ENCODE measurements around the gene POLR2I.
A peak's percentile ranks its signal among the peaks of the same experiment; 100 is the strongest.

Gene POLR2I

DNA sequence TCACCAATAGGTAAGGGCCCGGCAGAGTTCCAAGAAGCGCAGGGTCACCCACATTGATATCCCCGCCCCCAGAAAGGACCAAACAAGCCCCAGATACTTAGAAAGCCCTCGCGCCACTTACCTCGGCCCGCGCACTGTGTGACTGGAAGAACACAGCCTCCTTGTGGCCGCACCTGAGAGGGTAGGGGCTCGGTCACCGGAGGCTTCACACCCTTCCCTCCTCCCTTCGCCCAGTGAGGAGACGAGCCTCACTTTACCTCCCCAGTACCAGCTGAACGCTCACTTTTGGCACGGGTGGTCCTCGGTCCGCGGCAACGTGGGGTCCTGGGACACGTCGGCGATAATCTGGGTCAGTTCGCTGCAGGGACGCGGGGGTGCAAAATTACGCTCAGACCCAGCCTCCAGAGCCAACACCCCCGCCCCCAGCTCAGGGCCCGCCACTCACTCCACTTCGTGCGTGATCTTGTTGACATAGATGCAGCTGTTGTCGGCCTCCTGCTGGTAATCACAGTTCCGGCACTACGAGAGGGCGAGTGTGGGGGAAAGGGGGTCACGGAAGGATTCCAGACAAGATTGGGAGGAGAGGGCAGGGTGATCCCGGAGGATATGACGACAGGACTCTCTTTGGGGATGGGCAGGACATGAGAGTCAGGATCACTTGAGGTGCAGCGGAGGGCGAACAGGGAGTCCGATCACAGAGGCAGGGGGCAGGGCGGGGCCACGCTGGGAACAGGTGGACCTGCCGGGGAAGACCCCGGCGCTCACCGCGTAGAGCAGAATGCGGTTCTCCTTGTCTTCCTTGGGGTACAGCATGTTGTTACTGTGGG lies 568 bp downstream of the POLR2I start:
- H3K4me1 Mint-ChIP-seq (ENCODE audit: low read depth), result peaks cover 36% of the 10 kb centered on the region
- H3K36me3 Mint-ChIP-seq, result peaks cover 6% of the 10 kb centered on the region
- H3K9me3 Mint-ChIP-seq (ENCODE audit: low read depth), result no peaks in the 10 kb centered on the region
- peak overlapping the region; percentile 96 for H3K27ac Mint-ChIP-seq
- no peaks in the 10 kb centered on the region for H3K27me3 Mint-ChIP-seq
- peak overlapping the region; percentile 98 for H3K4me3 Mint-ChIP-seq

GRCh38 chr19:36113425-36113824 lies 1.2 kb downstream of the POLR2I start:
- no peaks in the 10 kb centered on the region for H3K9me3 Mint-ChIP-seq (ENCODE audit: low read depth)
- H3K27ac Mint-ChIP-seq, result no peak overlapping the region
- peaks cover 36% of the 10 kb centered on the region for H3K4me1 Mint-ChIP-seq (ENCODE audit: low read depth)
- H3K36me3 Mint-ChIP-seq, result peaks cover 6% of the 10 kb centered on the region
- H3K4me3 Mint-ChIP-seq, result peak overlapping the region; percentile 98
- no peaks in the 10 kb centered on the region for H3K27me3 Mint-ChIP-seq

DNA sequence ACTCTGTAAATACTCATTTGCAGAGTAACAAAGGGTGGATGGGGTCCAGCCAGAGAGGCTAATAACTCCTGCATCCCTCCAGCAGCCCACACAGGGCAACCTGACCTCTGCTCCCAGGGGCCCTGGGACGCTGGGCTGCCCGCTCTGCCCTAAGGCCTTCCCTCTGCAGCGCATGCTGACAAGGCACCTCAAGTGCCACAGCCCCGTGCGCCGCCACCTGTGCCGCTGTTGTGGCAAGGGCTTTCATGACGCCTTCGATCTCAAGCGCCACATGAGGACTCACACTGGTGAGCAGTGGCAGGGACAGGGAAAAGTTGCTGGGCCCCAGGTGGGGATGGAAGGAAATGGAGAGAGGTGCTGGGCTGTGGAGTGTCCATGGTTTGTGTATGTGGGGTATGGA lies 2.0 kb downstream of the POLR2I start:
- Mint-ChIP-seq H3K4me1 (ENCODE audit: low read depth) (peaks cover 32% of the 10 kb centered on the region), H3K36me3 (peaks cover 4% of the 10 kb centered on the region), H3K4me3 (peak overlapping the region; percentile 82), H3K27ac (peak overlapping the region; percentile 72), H3K9me3 (ENCODE audit: low read depth) (no peaks in the 10 kb centered on the region), H3K27me3 (no peaks in the 10 kb centered on the region)

- Mint-ChIP-seq H3K27me3 (no peaks in the 10 kb centered on the region), H3K4me3 (no peak overlapping the region), H3K4me1 (ENCODE audit: low read depth) (peaks cover 20% of the 10 kb centered on the region), H3K36me3 (peaks cover 2% of the 10 kb centered on the region), H3K9me3 (ENCODE audit: low read depth) (no peaks in the 10 kb centered on the region), H3K27ac (no peak overlapping the region)
Measured at GRCh38 chr19:36111200-36111539, 3.5 kb downstream of the POLR2I start.

- peak within 1 kb of the TSS; percentile 28 for H3K27ac Mint-ChIP-seq
- peaks cover 18% of the 10 kb centered on the region for H3K4me1 Mint-ChIP-seq (ENCODE audit: low read depth)
- no peaks in the 10 kb centered on the region for H3K27me3 Mint-ChIP-seq
- peaks cover 2% of the 10 kb centered on the region for H3K36me3 Mint-ChIP-seq
- H3K9me3 Mint-ChIP-seq (ENCODE audit: low read depth), result no peaks in the 10 kb centered on the region
- H3K4me3 Mint-ChIP-seq, result no peak within 1 kb of the TSS
Measured at GRCh38 chr19:36110487-36111199, 4.0 kb downstream of the POLR2I start, which contains the start of gene OVOL3. Gene OVOL3 (plus strand): TSS chr19:36111143. CDS start chr19:36111203, 60 bp downstream.

DNA sequence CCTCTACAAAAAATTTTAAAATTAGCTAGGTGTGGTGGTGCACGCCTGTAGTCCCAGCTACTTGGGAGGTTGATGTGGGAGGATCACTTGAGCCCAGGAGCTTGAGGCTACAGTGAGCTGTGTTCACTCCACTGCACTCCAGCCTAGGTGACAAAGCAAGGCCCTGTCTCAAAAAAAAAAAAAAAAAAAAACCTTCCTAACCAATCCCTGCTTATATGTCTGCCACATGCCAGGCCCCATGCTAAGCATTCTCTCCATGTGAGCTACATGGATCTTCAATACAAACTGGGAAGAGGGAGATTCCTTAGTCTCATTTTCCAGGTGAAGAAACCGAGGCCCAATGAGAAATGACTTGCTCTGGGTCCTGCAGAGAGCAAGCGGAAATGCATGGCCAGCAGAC lies 6.0 kb downstream of the POLR2I start:
- H3K36me3 Mint-ChIP-seq, result peaks cover 2% of the 10 kb centered on the region
- H3K27me3 Mint-ChIP-seq, result no peaks in the 10 kb centered on the region
- no peaks in the 10 kb centered on the region for H3K9me3 Mint-ChIP-seq (ENCODE audit: low read depth)
- H3K27ac Mint-ChIP-seq, result no peak overlapping the region
- peaks cover 9% of the 10 kb centered on the region for H3K4me1 Mint-ChIP-seq (ENCODE audit: low read depth)
- H3K4me3 Mint-ChIP-seq, result no peak overlapping the region

DNA sequence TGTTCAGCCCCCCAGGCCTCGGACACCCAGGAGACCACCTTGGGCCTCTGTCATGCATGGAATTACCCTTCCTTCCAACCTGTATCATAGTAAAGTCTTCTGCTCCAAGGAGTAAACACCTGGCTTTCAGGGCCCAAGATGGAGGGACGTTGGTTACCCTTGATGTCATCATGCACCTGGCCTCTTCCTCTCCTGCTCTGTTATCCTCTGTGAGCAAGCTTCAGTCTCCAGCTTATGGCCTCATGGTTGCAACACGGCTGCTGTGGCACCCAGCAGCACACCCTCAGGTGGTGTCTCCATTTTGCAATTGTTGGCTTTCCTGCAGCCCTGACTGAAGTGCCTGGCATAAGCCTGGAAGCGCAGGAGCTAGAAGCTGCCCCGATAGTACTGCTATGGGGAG lies 7.7 kb downstream of the POLR2I start:
- Mint-ChIP-seq H3K4me3 (no peak overlapping the region), H3K27ac (no peak overlapping the region), H3K9me3 (ENCODE audit: low read depth) (no peaks in the 10 kb centered on the region)

GRCh38 chr19:36106441-36106840 lies 8.2 kb downstream of the POLR2I start:
- H3K9me3 Mint-ChIP-seq (ENCODE audit: low read depth), result no peaks in the 10 kb centered on the region
- peaks cover under 1% of the 10 kb centered on the region for H3K4me1 Mint-ChIP-seq (ENCODE audit: low read depth)
- no peak overlapping the region for H3K4me3 Mint-ChIP-seq
- H3K27me3 Mint-ChIP-seq, result no peaks in the 10 kb centered on the region
- peaks cover 2% of the 10 kb centered on the region for H3K36me3 Mint-ChIP-seq
- no peak overlapping the region for H3K27ac Mint-ChIP-seq

More for the DNA sequence above, 7.7 kb downstream of the POLR2I start:
- Mint-ChIP-seq H3K27me3 (no peaks in the 10 kb centered on the region), H3K36me3 (peaks cover 2% of the 10 kb centered on the region), H3K4me1 (ENCODE audit: low read depth) (peaks cover 2% of the 10 kb centered on the region)

DNA sequence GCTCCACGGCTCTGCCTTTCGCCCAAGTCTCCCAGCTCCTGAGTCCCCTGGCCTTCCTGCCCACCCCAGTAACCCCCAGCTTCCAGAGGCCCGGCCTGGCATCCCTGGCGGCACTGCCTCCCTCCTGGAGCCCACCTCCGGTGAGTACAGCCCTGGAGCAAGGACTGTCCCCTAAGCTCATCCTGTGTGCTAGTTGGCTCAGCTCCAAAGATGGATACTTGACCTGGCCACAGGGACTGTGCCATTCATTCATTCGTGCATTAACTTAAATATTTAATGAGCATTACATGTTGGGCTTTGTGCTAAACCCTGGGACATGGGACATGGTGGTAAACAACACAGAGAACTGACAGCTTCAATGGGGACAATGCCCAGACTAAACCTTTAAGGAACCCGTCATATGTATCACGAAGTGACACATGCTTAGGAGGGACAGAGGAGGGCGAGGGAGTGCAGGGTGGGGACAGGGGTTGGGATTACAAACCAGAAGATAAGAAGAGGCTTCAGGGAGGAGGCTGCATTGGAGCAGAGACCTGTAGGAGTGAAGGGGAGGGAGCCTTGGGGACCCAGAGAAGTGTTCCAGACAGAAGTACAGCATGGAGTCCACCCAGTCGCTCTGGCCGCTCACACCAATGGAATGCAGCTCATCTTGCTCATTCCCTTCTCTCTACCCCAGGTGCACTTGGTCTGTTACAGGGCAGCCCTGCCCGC lies 10.7 kb downstream of the POLR2I start:
- Mint-ChIP-seq H3K9me3 (ENCODE audit: low read depth) (no peaks in the 10 kb centered on the region), H3K27me3 (no peaks in the 10 kb centered on the region), H3K4me1 (ENCODE audit: low read depth) (no peaks in the 10 kb centered on the region), H3K4me3 (no peak overlapping the region), H3K27ac (no peak overlapping the region), H3K36me3 (peaks cover 2% of the 10 kb centered on the region)

GRCh38 chr19:36103040-36103626 lies 11.5 kb downstream of the POLR2I start:
- no peaks in the 10 kb centered on the region for H3K9me3 Mint-ChIP-seq (ENCODE audit: low read depth)
- H3K4me1 Mint-ChIP-seq (ENCODE audit: low read depth), result no peaks in the 10 kb centered on the region
- no peak overlapping the region for H3K27ac Mint-ChIP-seq
- H3K36me3 Mint-ChIP-seq, result peaks cover 2% of the 10 kb centered on the region
- no peak overlapping the region for H3K4me3 Mint-ChIP-seq
- no peaks in the 10 kb centered on the region for H3K27me3 Mint-ChIP-seq

GRCh38 chr19:36101550-36102327 lies 12.9 kb downstream of the POLR2I start:
- peaks cover 2% of the 10 kb centered on the region for H3K36me3 Mint-ChIP-seq
- H3K4me1 Mint-ChIP-seq (ENCODE audit: low read depth), result no peaks in the 10 kb centered on the region
- no peak overlapping the region for H3K27ac Mint-ChIP-seq
- H3K4me3 Mint-ChIP-seq, result no peak overlapping the region
- H3K27me3 Mint-ChIP-seq, result no peaks in the 10 kb centered on the region
- no peaks in the 10 kb centered on the region for H3K9me3 Mint-ChIP-seq (ENCODE audit: low read depth)

- no peaks in the 10 kb centered on the region for H3K27me3 Mint-ChIP-seq
- no peaks in the 10 kb centered on the region for H3K9me3 Mint-ChIP-seq (ENCODE audit: low read depth)
- H3K4me1 Mint-ChIP-seq (ENCODE audit: low read depth), result no peaks in the 10 kb centered on the region
- H3K27ac Mint-ChIP-seq, result no peak overlapping the region
- no peaks in the 10 kb centered on the region for H3K36me3 Mint-ChIP-seq
- H3K4me3 Mint-ChIP-seq, result no peak overlapping the region
Measured at GRCh38 chr19:36100476-36100875, 14.2 kb downstream of the POLR2I start.

- Mint-ChIP-seq H3K9me3 (ENCODE audit: low read depth) (no peaks in the 10 kb centered on the region), H3K27me3 (no peaks in the 10 kb centered on the region), H3K36me3 (no peaks in the 10 kb centered on the region), H3K4me1 (ENCODE audit: low read depth) (no peaks in the 10 kb centered on the region), H3K27ac (no peak overlapping the region), H3K4me3 (no peak overlapping the region)
Measured at GRCh38 chr19:36099166-36099785, 15.4 kb downstream of the POLR2I start.

GRCh38 chr19:36097036-36097435 lies 17.6 kb downstream of the POLR2I start:
- H3K27ac Mint-ChIP-seq, result no peak overlapping the region
- no peaks in the 10 kb centered on the region for H3K27me3 Mint-ChIP-seq

More at GRCh38 chr19:36097036-36097435, 17.6 kb downstream of the POLR2I start:
- Mint-ChIP-seq H3K9me3 (ENCODE audit: low read depth) (no peaks in the 10 kb centered on the region), H3K36me3 (peaks cover 5% of the 10 kb centered on the region), H3K4me3 (no peak overlapping the region), H3K4me1 (ENCODE audit: low read depth) (peaks cover 15% of the 10 kb centered on the region)
